SU-DHL-6 (cell line): Measurements from ENCODE around the gene TLR10.

Experiments used
- CTCF ChIP-seq: fragments of 200-600 bp; sonication (generic); IDR thresholded peaks from one replicate; pipeline ENCODE4 v1.5.1; 2017; ENCODE audit warnings: antibody characterized with exemption, mild to moderate bottlenecking, low read length, moderate library complexity; ENCODE audit not compliant: insufficient read depth, poor library complexity, severe bottlenecking
- EZH2phosphoT487 ChIP-seq: fragments of 200-600 bp; sonication (generic), shearing (Covaris generic); conservative IDR thresholded peaks from 2 replicates; pipeline ENCODE4 v1.6.1; 2018; ENCODE audit warnings: mild to moderate bottlenecking, antibody characterized with exemption, low read length, moderate library complexity, mixed read lengths

- TF ChIP-seq CTCF = no peak
- TF ChIP-seq EZH2phosphoT487 = no peak
Measured at GRCh38 chr4:38820329-38821061, 37.7 kb upstream of the TLR10 start.
